Measurements from ENCODE around the gene HMCES.

Gene HMCES

DNA sequence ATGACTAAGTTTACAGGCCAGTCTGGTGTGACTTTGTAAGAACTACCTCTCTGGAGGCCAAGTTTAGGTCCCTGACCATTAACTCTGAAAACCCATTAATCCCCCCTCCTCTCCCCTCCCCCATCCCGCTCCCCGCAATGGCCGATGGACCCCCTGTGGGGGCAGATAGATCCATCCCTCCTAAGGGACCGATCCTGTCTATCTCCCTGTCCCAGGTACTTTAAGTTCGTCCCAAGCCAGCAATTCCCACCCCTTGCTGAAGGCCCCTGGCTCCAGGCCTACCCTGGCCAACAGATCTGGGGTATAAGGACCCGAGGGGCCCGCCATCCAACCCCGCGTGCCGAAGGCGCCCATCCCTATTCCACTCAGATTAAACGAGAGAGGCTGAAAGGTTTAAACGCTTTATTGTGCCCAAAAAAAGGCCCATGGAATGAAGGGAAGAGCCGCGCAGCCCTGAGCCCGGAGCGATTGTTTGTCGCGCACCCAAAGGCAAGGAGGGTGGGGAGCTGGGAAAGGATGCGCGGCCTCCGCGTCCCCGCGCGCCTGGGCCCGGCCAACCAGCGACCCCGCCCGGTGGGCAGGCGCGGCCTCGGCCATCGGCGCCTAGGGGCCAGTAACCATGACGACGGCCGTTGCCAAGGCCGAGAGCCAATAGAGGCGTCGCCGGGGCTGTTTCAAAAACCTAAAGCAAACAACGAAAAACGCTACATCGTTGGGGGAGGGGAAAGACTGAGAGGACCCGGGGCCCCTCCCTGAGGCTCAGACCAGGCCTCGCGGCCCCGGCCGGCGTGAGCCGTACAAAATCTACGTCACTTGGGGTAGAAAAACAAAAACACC lies 35.9 kb downstream of the HMCES start:
- TF ChIP-seq, protein P1, sequence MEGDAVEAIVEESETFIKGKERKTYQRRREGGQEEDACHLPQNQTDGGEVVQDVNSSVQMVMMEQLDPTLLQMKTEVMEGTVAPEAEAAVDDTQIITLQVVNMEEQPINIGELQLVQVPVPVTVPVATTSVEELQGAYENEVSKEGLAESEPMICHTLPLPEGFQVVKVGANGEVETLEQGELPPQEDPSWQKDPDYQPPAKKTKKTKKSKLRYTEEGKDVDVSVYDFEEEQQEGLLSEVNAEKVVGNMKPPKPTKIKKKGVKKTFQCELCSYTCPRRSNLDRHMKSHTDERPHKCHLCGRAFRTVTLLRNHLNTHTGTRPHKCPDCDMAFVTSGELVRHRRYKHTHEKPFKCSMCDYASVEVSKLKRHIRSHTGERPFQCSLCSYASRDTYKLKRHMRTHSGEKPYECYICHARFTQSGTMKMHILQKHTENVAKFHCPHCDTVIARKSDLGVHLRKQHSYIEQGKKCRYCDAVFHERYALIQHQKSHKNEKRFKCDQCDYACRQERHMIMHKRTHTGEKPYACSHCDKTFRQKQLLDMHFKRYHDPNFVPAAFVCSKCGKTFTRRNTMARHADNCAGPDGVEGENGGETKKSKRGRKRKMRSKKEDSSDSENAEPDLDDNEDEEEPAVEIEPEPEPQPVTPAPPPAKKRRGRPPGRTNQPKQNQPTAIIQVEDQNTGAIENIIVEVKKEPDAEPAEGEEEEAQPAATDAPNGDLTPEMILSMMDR (conservative IDR thresholded peaks at IDR 0.05; ENCODE audit: control insufficient read depth, insufficient read depth, low read depth, low read length) = no peak
- DNase-seq (ENCODE audit: low read depth) = peak; percentile 93
- peak overlapping the region; percentile 84 for H3K4me3 ChIP-seq (ENCODE audit: control insufficient read depth, low read depth, low read length)

DNA sequence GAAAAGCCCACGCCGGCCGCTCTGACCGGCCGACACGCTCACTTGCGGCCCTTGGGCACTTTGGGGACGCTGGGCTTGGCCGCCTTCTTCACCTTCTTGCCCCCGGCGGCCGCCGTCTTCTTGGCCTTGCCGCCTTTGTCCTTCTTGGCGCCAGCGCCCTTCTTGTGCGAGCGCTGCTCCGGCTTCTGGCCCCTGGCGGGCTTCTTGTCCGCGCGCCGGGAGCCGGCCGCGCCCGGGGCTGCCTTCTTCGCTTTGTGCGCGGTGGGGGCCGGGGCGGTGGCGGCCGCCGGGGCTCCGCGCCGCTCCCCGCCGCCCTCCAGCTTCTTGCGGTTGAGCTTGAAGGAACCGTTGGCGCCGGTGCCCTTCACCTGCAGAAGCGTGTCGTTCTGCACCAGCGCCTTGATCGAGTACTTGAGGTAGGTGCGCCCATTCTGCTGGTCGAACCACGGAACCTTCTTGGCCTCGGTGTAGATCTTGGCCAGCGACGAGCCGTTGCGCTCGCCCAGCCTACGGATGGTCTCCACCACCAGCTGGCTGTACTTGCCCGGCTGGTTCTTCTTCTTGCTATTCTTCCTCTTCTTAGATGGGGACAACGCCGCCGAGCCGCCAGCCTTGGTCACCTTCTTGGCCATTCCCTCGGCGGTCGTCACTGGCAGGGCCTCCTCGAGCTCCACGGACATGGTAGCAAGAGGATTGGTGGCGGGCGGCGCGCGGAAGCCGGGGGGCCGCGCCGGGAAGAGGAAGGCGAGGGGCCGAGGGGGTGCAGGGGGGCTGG lies 36.7 kb downstream of the HMCES start:
- DNase-seq (ENCODE audit: low read depth) = no peak
- H3K4me3 ChIP-seq (ENCODE audit: control insufficient read depth, low read depth, low read length) = peak overlapping the region; percentile 84
- TF ChIP-seq, protein P1 (conservative IDR thresholded peaks at IDR 0.05; ENCODE audit: control insufficient read depth, insufficient read depth, low read depth, low read length) = no peak

DNA sequence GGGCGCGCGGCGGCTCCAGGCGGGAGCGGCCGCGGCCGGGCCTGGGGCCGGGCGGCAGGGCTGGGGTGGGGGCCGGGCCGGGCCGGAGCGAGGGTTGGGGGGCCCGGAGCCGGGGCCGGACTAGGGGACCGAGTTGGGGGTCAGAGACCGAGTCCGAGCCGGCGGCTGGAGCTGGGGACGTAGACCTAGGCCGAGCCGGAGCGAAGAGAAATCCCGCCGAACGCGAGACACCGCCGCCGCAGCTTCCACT lies 37.3 kb downstream of the HMCES start:
- TF ChIP-seq, protein P1 (conservative IDR thresholded peaks at IDR 0.05; ENCODE audit: control insufficient read depth, insufficient read depth, low read depth, low read length) = no peak
- DNase-seq (ENCODE audit: low read depth) = no peak
- peak overlapping the region; percentile 84 for H3K4me3 ChIP-seq (ENCODE audit: control insufficient read depth, low read depth, low read length)

DNA sequence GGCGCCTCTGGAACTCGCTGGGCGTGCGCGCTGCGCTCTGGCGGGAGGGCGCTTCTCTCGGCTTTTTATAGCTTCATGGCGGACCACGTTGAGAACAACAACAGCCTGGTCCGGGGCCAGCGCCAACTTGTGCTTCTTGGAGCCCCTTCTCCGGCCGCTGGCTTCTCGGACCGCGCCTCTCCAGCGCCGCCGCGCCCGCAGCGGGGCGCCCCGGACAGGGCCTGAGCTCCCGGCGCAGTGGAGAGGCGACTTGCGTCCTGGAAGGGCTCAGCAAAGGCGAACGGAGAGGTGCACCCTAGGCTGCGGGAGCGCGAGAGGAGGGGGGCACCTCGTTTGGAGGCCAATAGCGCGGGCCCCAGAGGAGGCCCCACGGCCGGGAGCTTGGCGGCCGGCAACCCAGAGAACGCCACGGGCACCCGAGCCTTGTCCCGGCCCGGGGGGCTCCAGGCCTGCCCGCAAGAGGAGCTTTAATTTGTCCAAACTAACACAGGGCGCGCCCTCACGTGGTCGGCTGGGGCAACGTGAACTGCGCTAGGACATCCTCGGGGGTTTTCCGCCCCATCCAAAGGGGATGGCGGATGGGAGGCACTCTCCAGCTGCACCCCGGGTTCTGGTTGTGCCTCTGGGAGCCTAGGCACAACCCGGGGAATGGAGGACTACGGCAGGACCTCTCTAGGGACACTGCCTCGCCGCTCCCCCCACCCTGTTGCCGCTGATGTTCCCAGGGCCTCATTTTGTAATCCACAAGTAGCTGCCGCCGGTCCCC lies 37.8 kb downstream of the HMCES start:
- DNase-seq (ENCODE audit: low read depth) = peak; percentile 74
- peak overlapping the region; percentile 84 for H3K4me3 ChIP-seq (ENCODE audit: control insufficient read depth, low read depth, low read length)
- TF ChIP-seq, protein P1 (conservative IDR thresholded peaks at IDR 0.05; ENCODE audit: control insufficient read depth, insufficient read depth, low read depth, low read length) = peak; percentile 36

DNA sequence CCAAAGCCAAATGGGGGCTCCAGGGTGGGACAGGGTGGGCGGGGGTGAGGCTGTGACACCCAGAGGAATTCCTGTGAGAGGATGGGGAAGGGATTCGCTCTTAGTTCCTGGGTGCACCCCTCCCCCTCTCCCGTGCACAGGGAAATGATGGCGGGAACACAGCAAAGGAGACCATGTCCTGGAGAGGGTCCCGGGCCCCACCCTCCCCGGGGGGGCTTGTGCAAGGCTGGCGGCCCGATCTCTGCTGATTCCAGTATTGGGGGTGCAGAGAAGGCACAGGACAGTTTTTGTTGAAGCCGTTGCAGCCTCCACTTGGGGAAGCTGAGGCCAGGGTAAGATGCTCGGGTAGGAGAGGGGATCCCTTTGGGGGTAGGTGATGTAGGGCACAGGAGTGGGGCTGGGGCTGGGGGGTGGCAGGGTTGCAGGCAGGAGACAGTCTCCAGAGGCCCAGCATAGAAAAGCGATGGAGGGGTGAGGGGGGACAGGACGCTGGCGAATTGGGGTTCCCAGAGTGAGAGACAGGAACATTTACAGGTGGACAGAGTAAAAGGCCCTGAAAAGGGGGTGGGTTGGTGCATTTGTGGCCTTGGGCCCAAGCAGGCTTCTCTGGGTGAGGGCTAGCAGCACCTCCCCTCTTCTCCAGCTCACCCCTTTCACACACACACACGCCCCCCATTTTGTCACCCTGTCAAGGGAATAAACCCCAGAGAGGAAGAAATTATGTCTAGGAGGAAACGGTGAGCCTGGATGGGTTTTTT lies 38.5 kb downstream of the HMCES start:
- TF ChIP-seq, protein P1 (conservative IDR thresholded peaks at IDR 0.05; ENCODE audit: control insufficient read depth, insufficient read depth, low read depth, low read length) = no peak
- peak overlapping the region; percentile 84 for H3K4me3 ChIP-seq (ENCODE audit: control insufficient read depth, low read depth, low read length)
- DNase-seq (ENCODE audit: low read depth) = no peak

DNA sequence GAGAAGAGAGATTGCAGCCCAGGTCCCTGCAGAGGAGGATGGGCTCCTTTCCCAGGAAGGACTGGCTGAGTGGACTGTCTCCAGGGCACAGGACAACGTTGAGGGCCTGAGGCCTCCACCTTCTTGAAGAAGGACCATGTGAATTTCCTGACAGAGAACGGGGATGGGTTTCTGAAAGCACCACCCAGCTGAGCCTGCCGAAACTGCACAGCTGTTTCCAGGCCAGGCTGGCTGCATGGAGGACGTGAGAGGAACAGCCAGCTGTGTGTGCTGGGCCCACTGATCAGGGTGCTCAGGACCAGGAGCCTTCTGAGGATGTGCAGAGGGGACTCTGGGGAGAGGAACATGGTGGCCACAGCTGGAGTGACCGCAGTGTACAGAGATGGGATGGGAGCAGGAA lies 39.2 kb downstream of the HMCES start:
- no peak overlapping the region for H3K4me3 ChIP-seq (ENCODE audit: control insufficient read depth, low read depth, low read length)
- DNase-seq (ENCODE audit: low read depth) = no peak
- TF ChIP-seq, protein P1 (conservative IDR thresholded peaks at IDR 0.05; ENCODE audit: control insufficient read depth, insufficient read depth, low read depth, low read length) = no peak
